Fibroblast of pulmonary artery (primary cell): Measurements from ENCODE around the gene CNP.
"Not testable (repeated sequence)": the region's sequence is repeated elsewhere in the genome, so short reads cannot be mapped to it uniquely, and the experiment has no call there.

Experiments
- DNase-seq: peaks from one replicate; pipeline ENCODE4 v3.0.0-alpha.2; 2010; ENCODE audit warnings: low read depth
- H3K4me3 ChIP-seq: replicated peaks from 2 replicates; pipeline ENCODE4 v1.5.1; 2011; ENCODE audit warnings: low read depth, mild to moderate bottlenecking, control low read depth, low read length, moderate library complexity
- TF ChIP-seq, protein P1 (sequence below): IDR thresholded peaks from 2 replicates; pipeline ENCODE4 v1.5.1; 2011; ENCODE audit warnings: mild to moderate bottlenecking, control low read depth, low read length, inconsistent platforms; ENCODE audit errors: missing control alignments

CNP gene

DNA sequence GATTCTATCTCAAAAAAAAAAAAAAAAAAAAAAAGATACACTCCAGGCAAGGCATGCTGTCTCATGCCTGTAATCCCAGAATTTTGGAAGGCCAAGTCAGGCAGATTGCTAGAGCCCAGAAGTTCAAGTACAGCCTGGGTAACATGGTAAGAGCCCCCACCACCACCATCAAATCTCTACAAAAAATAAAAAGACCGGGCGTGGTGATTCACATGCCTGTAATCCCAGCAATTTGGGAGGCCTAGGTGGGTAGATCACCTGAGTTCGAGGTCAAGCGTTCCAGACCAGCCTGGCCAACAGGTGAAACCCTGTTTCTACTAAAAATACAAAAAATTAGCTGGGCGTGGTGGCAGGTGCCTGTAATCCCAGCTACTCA, 46.0 kb upstream of the CNP start:
- TF ChIP-seq, protein P1, sequence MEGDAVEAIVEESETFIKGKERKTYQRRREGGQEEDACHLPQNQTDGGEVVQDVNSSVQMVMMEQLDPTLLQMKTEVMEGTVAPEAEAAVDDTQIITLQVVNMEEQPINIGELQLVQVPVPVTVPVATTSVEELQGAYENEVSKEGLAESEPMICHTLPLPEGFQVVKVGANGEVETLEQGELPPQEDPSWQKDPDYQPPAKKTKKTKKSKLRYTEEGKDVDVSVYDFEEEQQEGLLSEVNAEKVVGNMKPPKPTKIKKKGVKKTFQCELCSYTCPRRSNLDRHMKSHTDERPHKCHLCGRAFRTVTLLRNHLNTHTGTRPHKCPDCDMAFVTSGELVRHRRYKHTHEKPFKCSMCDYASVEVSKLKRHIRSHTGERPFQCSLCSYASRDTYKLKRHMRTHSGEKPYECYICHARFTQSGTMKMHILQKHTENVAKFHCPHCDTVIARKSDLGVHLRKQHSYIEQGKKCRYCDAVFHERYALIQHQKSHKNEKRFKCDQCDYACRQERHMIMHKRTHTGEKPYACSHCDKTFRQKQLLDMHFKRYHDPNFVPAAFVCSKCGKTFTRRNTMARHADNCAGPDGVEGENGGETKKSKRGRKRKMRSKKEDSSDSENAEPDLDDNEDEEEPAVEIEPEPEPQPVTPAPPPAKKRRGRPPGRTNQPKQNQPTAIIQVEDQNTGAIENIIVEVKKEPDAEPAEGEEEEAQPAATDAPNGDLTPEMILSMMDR, result no peak
- no peak overlapping the region for H3K4me3 ChIP-seq
- DNase-seq, result no peak

DNA sequence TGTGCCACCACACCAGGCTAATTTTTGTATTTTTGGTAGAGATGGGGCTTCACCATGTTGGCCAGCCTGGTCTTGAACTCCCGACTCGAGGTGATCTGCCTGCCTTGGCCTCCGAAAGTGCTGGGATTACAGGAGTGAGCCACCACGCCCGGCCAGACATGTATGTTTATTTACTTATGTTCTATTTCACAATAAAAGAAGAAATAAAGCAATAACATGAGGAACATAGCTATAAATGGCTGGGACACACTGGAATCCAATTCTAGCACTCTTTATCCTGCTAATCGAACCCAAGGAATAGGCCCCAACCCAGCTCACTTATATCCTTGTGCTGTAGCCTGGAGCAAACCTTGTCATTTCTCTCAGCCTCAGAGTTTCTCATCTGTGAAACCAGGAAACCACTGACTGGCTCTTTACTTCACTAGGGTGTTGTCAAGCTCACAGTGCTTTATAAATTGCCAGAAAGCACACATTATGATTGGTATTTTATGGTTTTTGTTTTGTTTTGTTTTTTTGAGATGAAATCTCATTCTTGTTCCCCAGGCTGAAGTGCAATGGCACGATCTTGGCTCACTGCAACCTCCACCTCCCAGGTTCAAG, 40.5 kb upstream of the CNP start:
- no peak for DNase-seq
- TF ChIP-seq, protein P1, result no peak
- no peak overlapping the region for H3K4me3 ChIP-seq

DNA sequence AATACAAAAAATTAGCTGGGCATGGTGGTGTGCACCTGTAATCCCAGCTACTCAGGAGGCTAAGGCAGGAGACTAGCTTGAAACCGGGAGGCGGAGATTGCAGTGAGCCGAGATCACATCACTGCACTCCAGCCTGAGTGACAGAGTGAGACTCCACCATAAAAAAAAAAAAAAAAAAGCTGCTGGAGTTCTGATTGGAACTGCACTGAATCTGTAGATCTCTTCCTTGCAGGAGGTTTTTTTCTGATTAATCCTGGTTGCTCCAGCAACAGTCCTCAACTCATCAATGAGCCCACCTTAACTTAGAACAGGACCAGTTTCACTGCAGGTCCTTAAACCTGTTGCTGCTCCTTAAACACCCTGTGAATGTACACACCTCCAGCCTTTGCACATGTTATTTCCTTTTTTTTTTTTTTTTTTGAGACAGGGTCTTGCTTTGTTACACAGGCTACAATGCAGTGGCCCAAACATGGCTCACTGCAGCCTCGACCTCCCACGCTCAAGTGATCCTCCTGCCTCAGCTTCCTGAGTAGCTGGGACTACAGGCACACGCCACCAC, 37.8 kb upstream of the CNP start:
- TF ChIP-seq, protein P1, result no peak
- no peak overlapping the region for H3K4me3 ChIP-seq
- DNase-seq, result no peak

DNA sequence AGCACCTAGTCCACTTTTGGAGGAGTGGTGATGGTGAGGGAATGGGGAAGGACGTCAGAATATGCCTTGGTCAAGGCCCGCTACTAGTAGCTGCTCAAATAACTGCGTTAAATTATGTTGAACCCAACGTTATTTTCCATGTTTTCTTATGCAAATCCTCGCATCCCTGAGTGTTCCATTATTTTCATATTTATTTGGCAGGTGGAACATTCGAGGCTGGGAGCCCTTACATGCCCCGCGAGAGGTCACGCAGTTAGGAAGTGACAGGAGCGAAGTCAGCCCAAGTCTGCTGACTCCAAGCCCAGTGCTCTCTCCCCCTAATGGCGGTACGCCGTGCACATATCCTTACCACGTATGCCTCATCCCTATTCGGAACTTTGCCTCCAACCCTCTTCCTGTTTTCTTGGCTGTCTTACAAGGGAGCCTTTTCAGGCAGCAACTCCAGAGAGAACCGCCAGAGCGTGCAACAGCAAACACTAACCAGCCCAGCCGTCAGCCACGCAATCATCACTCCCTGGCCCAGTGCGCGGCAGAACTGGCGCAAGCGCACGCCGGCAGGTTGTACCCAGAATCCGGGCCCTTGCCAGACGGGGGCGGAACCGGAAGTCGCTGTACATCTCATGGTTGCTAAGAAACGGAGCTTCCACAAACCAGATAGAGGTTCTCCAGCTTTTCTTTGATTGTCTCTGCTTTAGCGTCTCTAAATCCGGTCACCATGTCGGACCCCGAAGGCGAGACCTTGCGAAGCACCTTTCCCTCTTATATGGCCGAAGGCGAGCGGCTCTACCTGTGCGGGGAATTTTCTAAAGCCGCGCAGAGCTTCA, 36.4 kb upstream of the CNP start, which contains the start of gene ODAD4:
ODAD4 (plus strand) TSS at position 609 of the 824 bp plus-strand sequence; CDS start at position 716, 107 bp downstream.
- TF ChIP-seq, protein P1, result peak; percentile 57
- DNase-seq, result peak; percentile 99
- H3K4me3 ChIP-seq, result peak within 1 kb of the TSS; percentile 60

DNA sequence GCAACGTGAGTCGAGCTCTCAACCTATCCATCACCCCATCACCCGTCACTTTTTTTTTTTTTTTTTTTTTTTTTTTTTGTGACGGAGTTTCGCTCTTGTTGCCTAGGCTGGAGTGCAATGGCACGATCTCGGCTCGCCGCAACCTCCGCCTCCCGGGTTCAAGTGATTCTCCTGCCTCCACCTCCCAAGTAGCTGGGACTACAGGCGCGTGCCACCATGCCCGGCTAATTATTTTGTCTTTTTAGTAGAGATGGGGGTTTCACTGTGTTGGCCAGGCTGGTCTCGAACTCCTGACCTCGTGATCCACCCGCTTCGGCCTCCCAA, 35.8 kb upstream of the CNP start:
- not testable (repeated sequence) for DNase-seq
- peak overlapping the region; percentile 60 for H3K4me3 ChIP-seq

DNA sequence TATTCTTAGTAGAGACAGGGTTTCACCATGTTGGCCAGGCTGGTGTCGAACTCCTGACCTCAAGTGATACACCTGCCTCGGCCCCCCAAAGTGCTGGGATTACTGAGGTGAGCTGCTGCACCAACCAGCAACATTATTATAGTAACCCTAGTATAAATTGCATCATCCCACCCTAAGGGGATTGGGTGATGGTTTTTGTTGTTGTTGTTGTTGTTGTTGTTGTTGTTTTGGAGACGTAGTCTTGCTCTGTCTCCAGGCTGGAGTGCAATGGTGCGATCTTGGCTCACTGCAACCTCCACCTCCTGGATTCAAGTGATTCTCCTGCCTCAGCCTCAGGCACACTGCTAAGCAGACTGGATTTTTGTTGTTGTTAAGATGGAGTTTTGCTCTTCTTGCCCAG, 34.9 kb upstream of the CNP start:
- DNase-seq, H3K4me3 ChIP-seq: not testable (repeated sequence)

DNA sequence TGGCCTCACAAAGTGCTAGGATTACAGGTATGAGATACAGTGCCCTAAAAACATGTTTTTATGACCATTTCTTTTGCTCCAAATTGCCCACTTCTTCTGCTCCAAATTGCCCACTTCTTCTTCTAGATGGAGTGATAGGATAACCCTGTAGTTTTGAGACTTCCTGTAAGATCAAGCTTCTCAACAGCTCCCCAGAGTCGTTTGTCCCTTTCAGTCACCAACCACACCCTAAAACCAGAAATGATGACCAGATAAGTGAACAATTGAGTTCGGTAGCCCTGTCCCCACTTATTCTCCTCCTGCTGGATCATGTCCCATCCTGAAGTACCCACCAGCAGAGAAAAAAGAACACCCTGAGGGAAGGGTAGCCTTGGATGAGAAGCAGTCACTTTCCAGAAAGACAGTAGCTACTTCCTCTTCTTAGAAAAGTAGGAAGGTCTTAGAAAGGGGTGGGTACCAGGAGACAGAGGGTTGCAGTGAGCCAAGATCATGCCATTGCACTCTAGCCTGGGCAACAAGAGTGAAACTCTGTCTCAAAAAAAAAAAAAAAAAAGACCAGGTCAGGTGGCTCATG, 33.7 kb upstream of the CNP start:
- TF ChIP-seq, protein P1, result no peak
- H3K4me3 ChIP-seq, result no peak overlapping the region
- DNase-seq, result no peak
